ENCODE results near the gene SGF29.
A peak's percentile ranks its signal among the peaks of the same experiment; 100 is the strongest.

The SGF29 gene

GRCh38 chr16:28567292-28567691, 13.6 kb downstream of the SGF29 start:
- TF ChIP-seq CTCF (conservative IDR thresholded peaks at IDR 0.05; ENCODE audit: low read depth, low read length): no peak
- no peak for DNase-seq (ENCODE audit: low read depth)
- no peak overlapping the region for H3K4me3 ChIP-seq (ENCODE audit: low read depth, low read length)

DNA sequence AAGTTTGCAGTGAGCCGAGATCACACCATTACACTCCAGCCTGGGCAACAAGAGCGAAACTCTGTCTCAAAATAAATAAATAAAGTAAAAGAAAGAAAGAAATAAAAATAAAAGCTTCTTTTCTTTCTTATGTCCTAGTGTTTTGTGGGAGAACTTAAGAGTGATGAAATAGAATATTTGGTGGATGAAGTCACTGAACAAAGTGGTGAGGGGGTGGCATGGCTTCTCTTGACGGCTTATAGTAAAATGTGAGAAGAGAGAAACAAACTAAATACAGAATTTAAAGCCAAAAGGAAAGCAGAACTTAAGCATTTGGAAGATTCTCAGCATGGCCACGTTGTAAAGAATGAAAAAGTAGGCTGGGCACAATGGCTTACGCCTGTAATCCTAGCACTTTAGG, 15.3 kb downstream of the SGF29 start:
- no peak overlapping the region for H3K4me3 ChIP-seq (ENCODE audit: low read depth, low read length)
- TF ChIP-seq CTCF (conservative IDR thresholded peaks at IDR 0.05; ENCODE audit: low read depth, low read length): no peak
- DNase-seq (ENCODE audit: low read depth): peak; percentile 77

- TF ChIP-seq CTCF (conservative IDR thresholded peaks at IDR 0.05; ENCODE audit: low read depth, low read length): no peak
- no peak overlapping the region for H3K4me3 ChIP-seq (ENCODE audit: low read depth, low read length)
- DNase-seq (ENCODE audit: low read depth): no peak
Observed at GRCh38 chr16:28569968-28570752, 16.4 kb downstream of the SGF29 start.

DNA sequence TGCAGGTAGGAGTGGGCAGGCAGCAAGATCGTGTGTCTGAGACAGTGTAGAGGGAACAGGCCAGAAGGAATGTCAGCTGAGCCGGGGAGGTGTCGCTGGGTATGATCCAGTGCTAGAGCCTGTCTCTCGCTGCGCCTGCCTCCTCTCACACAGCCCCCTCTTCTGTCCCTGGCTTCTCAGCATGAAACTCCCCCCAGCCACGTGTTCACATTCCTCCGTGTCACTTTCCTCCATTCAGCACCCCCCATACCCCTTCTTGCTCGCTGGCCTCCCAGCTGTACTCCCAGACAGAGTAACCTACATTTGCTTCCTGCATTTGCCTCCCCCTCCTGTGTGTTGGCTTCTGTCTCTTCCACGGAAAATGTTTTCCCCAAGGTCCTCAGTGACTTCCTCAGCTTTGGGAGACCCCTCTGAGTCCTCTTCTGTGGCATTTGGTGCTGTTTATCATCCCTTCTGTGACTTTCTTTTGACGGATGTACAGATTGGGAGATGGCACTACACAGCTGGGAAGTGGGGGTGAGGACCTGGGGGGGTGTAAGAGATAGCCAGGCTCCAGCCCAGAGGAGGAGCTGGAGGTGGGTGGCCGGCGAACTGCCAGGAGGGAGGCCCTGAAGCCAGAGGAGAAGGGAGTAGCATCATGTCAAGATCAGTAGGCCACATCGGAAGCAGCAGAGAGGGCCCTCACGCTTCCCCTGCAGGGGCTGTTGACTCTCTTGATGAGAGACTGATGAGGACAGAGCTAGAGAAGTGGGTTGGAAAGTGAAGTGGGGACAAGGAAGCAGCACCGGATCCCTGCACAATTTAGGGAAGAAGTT, 19.2 kb downstream of the SGF29 start:
- peak; percentile 43 for DNase-seq (ENCODE audit: low read depth)
- no peak for TF ChIP-seq CTCF (conservative IDR thresholded peaks at IDR 0.05; ENCODE audit: low read depth, low read length)
- no peak overlapping the region for H3K4me3 ChIP-seq (ENCODE audit: low read depth, low read length)

GRCh38 chr16:28573738-28574718, 20.3 kb downstream of the SGF29 start:
- H3K4me3 ChIP-seq (ENCODE audit: low read depth, low read length): no peak overlapping the region
- no peak for DNase-seq (ENCODE audit: low read depth)
- no peak for TF ChIP-seq CTCF (conservative IDR thresholded peaks at IDR 0.05; ENCODE audit: low read depth, low read length)

GRCh38 chr16:28574925-28575324, 21.2 kb downstream of the SGF29 start:
- TF ChIP-seq CTCF (conservative IDR thresholded peaks at IDR 0.05; ENCODE audit: low read depth, low read length): no peak
- no peak overlapping the region for H3K4me3 ChIP-seq (ENCODE audit: low read depth, low read length)
- no peak for DNase-seq (ENCODE audit: low read depth)
